IMR-90 (cell line): ENCODE results near the gene TENM3. TPM values are rescaled to one million over a fixed set of nuclear protein-coding genes. Genes with fewer than 3 reads are reported as not detected.
A peak's percentile ranks its signal among the peaks of the same experiment; 100 is the strongest.

Experiments
- ATAC-seq: fragments of 200-7000 bp; cut with Tn5 transposase; 2 replicates; pipeline ENCODE4 v1.9.1; 2020; ENCODE audit warnings: low read depth, mild to moderate bottlenecking, moderate library complexity
- BruUV-seq: library from RNA; stranded (reverse); fragments of 400-500 nt; replicated peaks from 2 replicates; lab custom pipeline; 2021; lab: Mats Ljungman, UMichigan
- CTCF ChIA-PET: fragments of 300-600 bp; formaldehyde crosslinking; extraction: SDS; loops from one replicate; lab custom pipeline; 2021; ENCODE audit warnings: antibody characterized with exemption; lab: Yijun Ruan, JAX
- POLR2A ChIA-PET: fragments of 300-600 bp; sonication (Branson Sonifier 250); formaldehyde crosslinking; loops from one replicate; lab custom pipeline; 2022; ENCODE audit warnings: antibody characterized with exemption; ENCODE audit not compliant: unreplicated experiment; lab: Charles Lee
- DNase-seq: peaks from one replicate; pipeline ENCODE4 v3.0.0; 2013
- H2AFZ ChIP-seq: replicated peaks from 2 replicates; pipeline ENCODE3; 2013; ENCODE audit warnings: low read length, mild to moderate bottlenecking; ENCODE audit not compliant: poor library complexity
- H2AK5ac ChIP-seq: 2 replicates; pipeline ENCODE4 v1.6.1; 2013; ENCODE audit warnings: low read depth, low read length, inconsistent platforms
- H2AK9ac ChIP-seq: replicated peaks from 2 replicates; pipeline ENCODE3; 2013; ENCODE audit warnings: mild to moderate bottlenecking, low read depth, low read length, moderate library complexity; ENCODE audit not compliant: poor library complexity
- H2BK120ac ChIP-seq: 2 replicates; pipeline ENCODE4 v1.6.1; 2013; ENCODE audit warnings: low read depth, low read length, inconsistent platforms
- H2BK15ac ChIP-seq: 3 replicates; pipeline ENCODE4 v1.6.1; 2013; ENCODE audit warnings: low read depth, low read length, inconsistent platforms
- H2BK20ac ChIP-seq: 2 replicates; pipeline ENCODE4 v1.6.1; 2013; ENCODE audit warnings: low read depth, mild to moderate bottlenecking, inconsistent platforms, low read length, moderate library complexity
- H2BK5ac ChIP-seq: 2 replicates; pipeline ENCODE4 v1.6.1; 2013; ENCODE audit warnings: mild to moderate bottlenecking, low read depth, low read length, inconsistent platforms; ENCODE audit not compliant: poor library complexity, severe bottlenecking
- H3K14ac ChIP-seq: replicated peaks from 2 replicates; pipeline ENCODE4 v1.6.1; 2013; ENCODE audit warnings: low read depth, low read length, inconsistent platforms
- H3K18ac ChIP-seq: 2 replicates; pipeline ENCODE4 v1.6.1; 2013; ENCODE audit warnings: low read depth, low read length, control low read depth
- H3K23ac ChIP-seq: 2 replicates; pipeline ENCODE4 v1.6.1; 2013; ENCODE audit warnings: low read depth, low read length, inconsistent platforms
- H3K27ac ChIP-seq: 2 replicates; pipeline ENCODE4 v1.5.1; 2013; ENCODE audit warnings: mild to moderate bottlenecking, control low read depth, low read length; ENCODE audit not compliant: insufficient read depth
- H3K27me3 ChIP-seq: 2 replicates; pipeline ENCODE4 v1.6.1; 2013; ENCODE audit warnings: low read length; ENCODE audit not compliant: control insufficient read depth, insufficient read depth
- H3K36me3 ChIP-seq: 2 replicates; pipeline ENCODE4 v1.6.1; 2013; ENCODE audit warnings: low read length, mixed read lengths; ENCODE audit not compliant: control insufficient read depth, insufficient read depth
- H3K4ac ChIP-seq: 2 replicates; pipeline ENCODE4 v1.6.1; 2013; ENCODE audit warnings: low read depth, low read length, inconsistent platforms
- H3K4me1 ChIP-seq: 2 replicates; pipeline ENCODE4 v1.6.1; 2013; ENCODE audit warnings: low read length, mixed read lengths; ENCODE audit not compliant: control insufficient read depth, insufficient read depth
- H3K4me2 ChIP-seq: 2 replicates; pipeline ENCODE4 v1.6.1; 2013; ENCODE audit warnings: low read depth, mild to moderate bottlenecking, control low read depth, low read length, moderate library complexity
- H3K4me3 ChIP-seq: 2 replicates; pipeline ENCODE4 v1.5.1; 2013; ENCODE audit warnings: low read depth, mild to moderate bottlenecking, control low read depth, low read length, moderate library complexity; ENCODE audit not compliant: insufficient read depth
- H3K56ac ChIP-seq: 2 replicates; pipeline ENCODE4 v1.6.1; 2013; ENCODE audit warnings: low read length, inconsistent platforms; ENCODE audit not compliant: insufficient read depth; ENCODE audit errors: extremely low read depth
- H3K79me1 ChIP-seq, 2 experiments: 2 replicates each; pipeline ENCODE4 v1.6.1; 2013; ENCODE audit warnings: low read length in 2 of 2, inconsistent platforms in 1 of 2, low read depth in 1 of 2
- H3K9ac ChIP-seq: 2 replicates; pipeline ENCODE4 v1.6.1; 2013; ENCODE audit warnings: low read depth, low read length, control low read depth
- H3K9me1 ChIP-seq: 2 replicates; pipeline ENCODE4 v1.6.1; 2013; ENCODE audit warnings: low read length, inconsistent platforms; ENCODE audit not compliant: insufficient read depth
- H3K9me3 ChIP-seq: 2 replicates; pipeline ENCODE4 v1.6.1; 2013; ENCODE audit warnings: low read length; ENCODE audit not compliant: control insufficient read depth, insufficient read depth
- H4K20me1 ChIP-seq: 2 replicates; pipeline ENCODE4 v1.6.1; 2013; ENCODE audit warnings: low read length, inconsistent platforms; ENCODE audit not compliant: insufficient read depth
- H4K5ac ChIP-seq: 2 replicates; pipeline ENCODE4 v1.6.1; 2013; ENCODE audit warnings: mild to moderate bottlenecking, low read depth, low read length, control low read depth
- H4K8ac ChIP-seq, 2 experiments: 2 replicates each; pipeline ENCODE4 v1.6.1; 2013; ENCODE audit warnings: low read depth in 2 of 2, low read length in 2 of 2, control low read depth in 1 of 2, inconsistent platforms in 1 of 2
- H4K91ac ChIP-seq: 2 replicates; pipeline ENCODE4 v1.6.1; 2013; ENCODE audit warnings: low read depth, low read length, inconsistent platforms; ENCODE audit not compliant: insufficient read depth
- BHLHE40 ChIP-seq: fragments of 150-350 bp; IDR thresholded peaks from 2 replicates; pipeline ENCODE4 v1.6.1; 2016; ENCODE audit warnings: mild to moderate bottlenecking, low read depth, low read length
- CEBPB ChIP-seq: IDR thresholded peaks from 2 replicates; pipeline ENCODE4 v1.6.1; 2012; ENCODE audit warnings: low read depth, low read length, improper control_type of control experiment
- CHD1 ChIP-seq: IDR thresholded peaks from 2 replicates; pipeline ENCODE4 v1.6.1; 2012; ENCODE audit warnings: low read depth, low read length, improper control_type of control experiment
- ELK1 ChIP-seq: fragments of 150-350 bp; IDR thresholded peaks from 2 replicates; pipeline ENCODE4 v1.6.1; 2016; ENCODE audit warnings: low read depth, mild to moderate bottlenecking, low read length, moderate library complexity, borderline replicate concordance
- MAZ ChIP-seq: IDR thresholded peaks from 2 replicates; pipeline ENCODE4 v1.6.1; 2012; ENCODE audit warnings: low read depth, mild to moderate bottlenecking, low read length, improper control_type of control experiment, moderate library complexity, borderline replicate concordance
- MXI1 ChIP-seq: IDR thresholded peaks from 2 replicates; pipeline ENCODE4 v1.6.1; 2012; ENCODE audit warnings: low read depth, mild to moderate bottlenecking, low read length, moderate library complexity, borderline replicate concordance
- WGBS, 2 experiments: methylation state at CpG; one replicate each; pipeline versions ENCODE4 v1.1.5 to v1.1.7; 2013; ENCODE audit warnings: missing lambda C conversion rate in 2 of 2; ENCODE audit not compliant: insufficient read length in 1 of 2; ENCODE audit errors: extremely low coverage in 2 of 2; 5-methylcytosine and 5-hydroxymethylcytosine counted together
- dilution Hi-C: fragments of 300-500 bp; cut with HindIII; formaldehyde crosslinking; loops from one replicate; pipeline ENCODE4 v1.14.3; 2018; ENCODE audit warnings: low sequenced_read_pairs; ENCODE audit not compliant: unreplicated experiment
- in situ Hi-C: fragments of 300-500 bp; cut with MboI; formaldehyde crosslinking; loops from 3 replicates; pipeline ENCODE4 v1.14.3; 2019; ENCODE audit warnings: low sequenced_read_pairs, inconsistent platforms, mixed read lengths
- intact Hi-C: fragments of 100-400 bp; cut with micrococcal nuclease; formaldehyde crosslinking; loops from 2 replicates; pipeline ENCODE4 v1.10.0; 2022
- polyA plus RNA-seq, 3 experiments: library from polyadenylated mRNA; depleted of rRNA; stranded (reverse); fragments of >200 nt; gene quantifications; 2 replicates each; pipeline ENCODE4 v1.2.3, GENCODE V29; 2012; ENCODE audit warnings: low replicate concordance in 1 of 3
- total RNA-seq: library from RNA; depleted of rRNA; stranded (reverse); fragments of >200 nt; gene quantifications from 2 replicates; pipeline ENCODE4 v1.2.3, GENCODE V29; 2012

The TENM3 gene
- total and polyA plus RNA-seq, 2 of the 4 experiments (the other 2 are of a cell fraction) = 29.9 to 173 TPM

- no peak overlapping the region for H3K23ac ChIP-seq
- no peak overlapping the region for H2BK5ac ChIP-seq
- no peak overlapping the region for H4K8ac ChIP-seq
- no peak overlapping the region for H3K27ac ChIP-seq
- no peak overlapping the region for H4K5ac ChIP-seq
- DNase-seq (no peak), ATAC-seq (no peak)
- no peak overlapping the region for H2BK120ac ChIP-seq
- no peaks in the 10 kb centered on the region for H3K9me1 ChIP-seq
- intact Hi-C loops (loop anchor here (5.0 to 10.0 kb wide), 3 partner anchors 471 to 689 kb away; no protein-coding TSS in a partner anchor), in situ Hi-C loops (loop anchor here (25.0 kb wide), 1 partner anchor 808 kb away; no protein-coding TSS in a partner anchor), dilution Hi-C loops (no loop called here)
- H3K4me2 ChIP-seq = no peak overlapping the region
- no TSS peak for BruUV-seq
- no CpG with 5 or more reads among the region's 2 CpGs for WGBS, 2 experiments
- H3K36me3 ChIP-seq = no peaks in the 10 kb centered on the region
- peaks cover 14 to 16% of the 10 kb centered on the region in 2 experiments; a peak in 3 of 4 replicates for H3K79me1 ChIP-seq
- no peak overlapping the region for H3K4me3 ChIP-seq
- POLR2A ChIA-PET = no interaction called here
- H3K9me3 ChIP-seq = no peaks in the 10 kb centered on the region
- H3K27me3 ChIP-seq = no peaks in the 10 kb centered on the region
- no peaks in the 10 kb centered on the region for H3K4me1 ChIP-seq
- no peak overlapping the region for H3K18ac ChIP-seq
- H4K91ac ChIP-seq = no peak overlapping the region
- TF ChIP-seq CHD1 (no peak), CEBPB (no peak), MXI1 (no peak), BHLHE40 (no peak), MAZ (no peak), ELK1 (no peak)
- no peak overlapping the region for H3K14ac ChIP-seq
- no peak overlapping the region for H2AK9ac ChIP-seq
- CTCF ChIA-PET = no interaction called here
- H2AK5ac ChIP-seq = 0 out of 2 replicates have a peak overlapping the region, but pooled peaks have one; percentile 1
- H3K56ac ChIP-seq = no peak overlapping the region
- no peak overlapping the region for H2BK20ac ChIP-seq
- H2BK15ac ChIP-seq = no peak overlapping the region
- no peak overlapping the region for H3K9ac ChIP-seq
- no peak overlapping the region for H3K4ac ChIP-seq
- no peaks in the 10 kb centered on the region for H4K20me1 ChIP-seq
- H2AFZ ChIP-seq = no peak overlapping the region
Observed at GRCh38 chr4:182453830-182454229, 210.6 kb downstream of the TENM3 start.
